Activated CD8-positive, alpha-beta memory T cell treated with anti-CD3 and anti-CD28 coated beads for 4 hours (primary cell): ENCODE measurements around the gene CA12.

ENCODE experiments used
- DNase-seq, 2 donors: peaks; one replicate each; pipeline ENCODE4 v3.0.0-alpha.2; 2020; ENCODE audit warnings: low read depth in 2 of 2

Gene CA12

GRCh38 chr15:63374686-63375520, 6.7 kb downstream of the CA12 start:
- no peak for DNase-seq

- no peak for DNase-seq
These were observed 7.6 kb downstream of the CA12 start for GRCh38 chr15:63373866-63374548.

- no peak for DNase-seq
These were observed 8.3 kb downstream of the CA12 start for GRCh38 chr15:63373330-63373729.

- DNase-seq = no peak
These were observed 8.9 kb downstream of the CA12 start for GRCh38 chr15:63372753-63373152.

GRCh38 chr15:63372018-63372705, 9.5 kb downstream of the CA12 start:
- DNase-seq = no peak

- DNase-seq = no peak
These were observed 10.2 kb downstream of the CA12 start for GRCh38 chr15:63371297-63371918.

- no peak for DNase-seq
These were observed 10.9 kb downstream of the CA12 start for GRCh38 chr15:63370764-63371163.

- no peak for DNase-seq
These were observed 11.9 kb downstream of the CA12 start for GRCh38 chr15:63369781-63370180.

GRCh38 chr15:63369296-63369695, 12.3 kb downstream of the CA12 start:
- no peak for DNase-seq

GRCh38 chr15:63368503-63368902, 13.1 kb downstream of the CA12 start:
- no peak for DNase-seq

GRCh38 chr15:63367900-63368299, 13.7 kb downstream of the CA12 start:
- DNase-seq = no peak

- no peak for DNase-seq
These were observed 14.3 kb downstream of the CA12 start for GRCh38 chr15:63367390-63367789.

- DNase-seq = no peak
These were observed 15.2 kb downstream of the CA12 start for GRCh38 chr15:63366451-63366850.

- no peak for DNase-seq
These were observed 16.4 kb downstream of the CA12 start for GRCh38 chr15:63365273-63365680.

GRCh38 chr15:63364399-63365272, 17.0 kb downstream of the CA12 start:
- no peak for DNase-seq

- DNase-seq = no peak
These were observed 18.4 kb downstream of the CA12 start for GRCh38 chr15:63363292-63363691.

- DNase-seq = no peak
These were observed 18.8 kb downstream of the CA12 start for GRCh38 chr15:63362885-63363284.

- DNase-seq = no peak
These were observed 19.4 kb downstream of the CA12 start for GRCh38 chr15:63362196-63362595.

GRCh38 chr15:63360170-63360569, 21.5 kb downstream of the CA12 start:
- no peak for DNase-seq

- no peak for DNase-seq
These were observed 23.2 kb downstream of the CA12 start for GRCh38 chr15:63358241-63359029.
